ENCODE results near the gene POLR2J.

POLR2J gene

GRCh38 chr7:102452451-102452850 is 26.3 kb downstream of the POLR2J start:
- TF ChIP-seq ZNF121 (tag by site-specific recombination; IDR thresholded peaks at IDR 0.05) (peak; percentile 98), ZFHX2 (tag by site-specific recombination; conservative IDR thresholded peaks at IDR 0.05) (no peak)
- Histone ChIP-seq H3K4me3 (ENCODE audit: low read depth, low read length) (no peak overlapping the region), H3K27ac (ENCODE audit: extremely low read depth, low read depth, low read length) (no peak overlapping the region), H3K36me3 (ENCODE audit: control insufficient read depth in 2 of 2, insufficient read depth in 1 of 2, low read length in 2 of 2) (peaks cover 5 to 9% of the 10 kb centered on the region in 2 experiments; a peak in 2 of 3 replicates), H3K4me1 (ENCODE audit: control insufficient read depth, insufficient read depth, low read length) (peaks cover 3% of the 10 kb centered on the region; the same call in 1 of the 2 replicates), H3K9me3 (ENCODE audit: control insufficient read depth, insufficient read depth, low read depth, low read length) (no peaks in the 10 kb centered on the region)
- ChIA-PET CTCF (interaction anchor here (2.0 kb wide), 1 partner anchor 48 kb away, joined by 9 read pairs; no protein-coding TSS in a partner anchor), POLR2A (no interaction called here)

GRCh38 chr7:102451371-102452054 is 27.2 kb downstream of the POLR2J start:
- ChIA-PET POLR2A (no interaction called here), CTCF (interaction anchor here (2.0 kb wide), 1 partner anchor 47 kb away, joined by 9 read pairs; no protein-coding TSS in a partner anchor)
- Histone ChIP-seq H3K9me3 (ENCODE audit: control insufficient read depth, insufficient read depth, low read depth, low read length) (no peaks in the 10 kb centered on the region), H3K36me3 (ENCODE audit: control insufficient read depth in 2 of 2, insufficient read depth in 1 of 2, low read length in 2 of 2) (peaks cover 0 to 14% of the 10 kb centered on the region in 2 experiments; a peak in 2 of 3 replicates), H3K4me3 (ENCODE audit: low read depth, low read length) (no peak overlapping the region), H3K4me1 (ENCODE audit: control insufficient read depth, insufficient read depth, low read length) (peaks cover under 1% of the 10 kb centered on the region; the same call in 1 of the 2 replicates), H3K27ac (ENCODE audit: extremely low read depth, low read depth, low read length) (no peak overlapping the region)
- TF ChIP-seq ZNF707 (tag by site-specific recombination; IDR thresholded peaks at IDR 0.05) (no peak), REST (tag by site-specific recombination; IDR thresholded peaks at IDR 0.05) (no peak), KLF17 (tag by site-specific recombination; IDR thresholded peaks at IDR 0.05) (no peak), ZNF112 (tag by site-specific recombination; IDR thresholded peaks at IDR 0.05) (no peak), ZFP69B (tag by site-specific recombination; IDR thresholded peaks at IDR 0.05) (no peak), ZNF280C (tag by site-specific recombination; IDR thresholded peaks at IDR 0.05) (no peak), IKZF3 (tag by site-specific recombination; IDR thresholded peaks at IDR 0.05) (no peak), ZBTB6 (tag by site-specific recombination; IDR thresholded peaks at IDR 0.05) (no peak), ZNF391 (tag by site-specific recombination; IDR thresholded peaks at IDR 0.05; ENCODE audit: borderline replicate concordance, low read depth) (no peak), BCL11A (tag by site-specific recombination; IDR thresholded peaks at IDR 0.05; ENCODE audit: low read depth) (no peak), ZNF692 (tag by site-specific recombination; IDR thresholded peaks at IDR 0.05) (no peak), ZNF785 (tag by site-specific recombination; IDR thresholded peaks at IDR 0.05) (no peak), ZNF23 (tag by site-specific recombination; IDR thresholded peaks at IDR 0.05; ENCODE audit: borderline replicate concordance) (no peak)

Data from HEK293 (cell line).